ENCODE measurements around the gene ASL. TPM values are rescaled to one million over a fixed set of nuclear protein-coding genes. Genes with fewer than 3 reads are reported as not detected.

ASL gene
- total and polyA plus RNA-seq, 9 of the 15 experiments (the other 6 are each of a cell fraction or from before 2014, with no cell fraction given): 2.6 to 67.0 (median 33.3) TPM

- TF ChIP-seq REST (IDR thresholded peaks at IDR 0.05; ENCODE audit: borderline replicate concordance) (no peak), REST (CRISPR knock-in tag; IDR thresholded peaks at IDR 0.05; ENCODE audit: low read depth) (no peak), ZNF324 (CRISPR knock-in tag; IDR thresholded peaks at IDR 0.05) (no peak), ZNF583 (CRISPR knock-in tag; IDR thresholded peaks at IDR 0.05) (no peak), LEF1 (IDR thresholded peaks at IDR 0.05) (peak; percentile 78), ZNF696 (CRISPR knock-in tag; conservative IDR thresholded peaks at IDR 0.05) (no peak), ZBED1 (IDR thresholded peaks at IDR 0.05) (no peak), NFE2 (IDR thresholded peaks at IDR 0.05; ENCODE audit: low read depth) (no peak), TARDBP (IDR thresholded peaks at IDR 0.05) (no peak), ZNF140 (CRISPR knock-in tag; IDR thresholded peaks at IDR 0.05) (no peak), RNF2 (IDR thresholded peaks at IDR 0.05) (no peak), PTBP1 (IDR thresholded peaks at IDR 0.05; ENCODE audit: low read depth, low read length) (0 out of 2 replicates have a peak, but pooled peaks have one; percentile 53), TBP (optimal IDR thresholded peaks at IDR 0.05; ENCODE audit: low read depth, low read length) (no peak), ZNF785 (CRISPR knock-in tag; IDR thresholded peaks at IDR 0.05) (no peak), ZNF224 (CRISPR knock-in tag; IDR thresholded peaks at IDR 0.05) (no peak), MTA2 (IDR thresholded peaks at IDR 0.05; ENCODE audit: low read depth) (peak; percentile 30; the same call in 1 of the 2 replicates)
- TF ChIP-seq, protein P1, sequence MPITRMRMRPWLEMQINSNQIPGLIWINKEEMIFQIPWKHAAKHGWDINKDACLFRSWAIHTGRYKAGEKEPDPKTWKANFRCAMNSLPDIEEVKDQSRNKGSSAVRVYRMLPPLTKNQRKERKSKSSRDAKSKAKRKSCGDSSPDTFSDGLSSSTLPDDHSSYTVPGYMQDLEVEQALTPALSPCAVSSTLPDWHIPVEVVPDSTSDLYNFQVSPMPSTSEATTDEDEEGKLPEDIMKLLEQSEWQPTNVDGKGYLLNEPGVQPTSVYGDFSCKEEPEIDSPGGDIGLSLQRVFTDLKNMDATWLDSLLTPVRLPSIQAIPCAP (CRISPR knock-in tag; IDR thresholded peaks at IDR 0.05; ENCODE audit: borderline replicate concordance): no peak
- TF ChIP-seq, protein P2, sequence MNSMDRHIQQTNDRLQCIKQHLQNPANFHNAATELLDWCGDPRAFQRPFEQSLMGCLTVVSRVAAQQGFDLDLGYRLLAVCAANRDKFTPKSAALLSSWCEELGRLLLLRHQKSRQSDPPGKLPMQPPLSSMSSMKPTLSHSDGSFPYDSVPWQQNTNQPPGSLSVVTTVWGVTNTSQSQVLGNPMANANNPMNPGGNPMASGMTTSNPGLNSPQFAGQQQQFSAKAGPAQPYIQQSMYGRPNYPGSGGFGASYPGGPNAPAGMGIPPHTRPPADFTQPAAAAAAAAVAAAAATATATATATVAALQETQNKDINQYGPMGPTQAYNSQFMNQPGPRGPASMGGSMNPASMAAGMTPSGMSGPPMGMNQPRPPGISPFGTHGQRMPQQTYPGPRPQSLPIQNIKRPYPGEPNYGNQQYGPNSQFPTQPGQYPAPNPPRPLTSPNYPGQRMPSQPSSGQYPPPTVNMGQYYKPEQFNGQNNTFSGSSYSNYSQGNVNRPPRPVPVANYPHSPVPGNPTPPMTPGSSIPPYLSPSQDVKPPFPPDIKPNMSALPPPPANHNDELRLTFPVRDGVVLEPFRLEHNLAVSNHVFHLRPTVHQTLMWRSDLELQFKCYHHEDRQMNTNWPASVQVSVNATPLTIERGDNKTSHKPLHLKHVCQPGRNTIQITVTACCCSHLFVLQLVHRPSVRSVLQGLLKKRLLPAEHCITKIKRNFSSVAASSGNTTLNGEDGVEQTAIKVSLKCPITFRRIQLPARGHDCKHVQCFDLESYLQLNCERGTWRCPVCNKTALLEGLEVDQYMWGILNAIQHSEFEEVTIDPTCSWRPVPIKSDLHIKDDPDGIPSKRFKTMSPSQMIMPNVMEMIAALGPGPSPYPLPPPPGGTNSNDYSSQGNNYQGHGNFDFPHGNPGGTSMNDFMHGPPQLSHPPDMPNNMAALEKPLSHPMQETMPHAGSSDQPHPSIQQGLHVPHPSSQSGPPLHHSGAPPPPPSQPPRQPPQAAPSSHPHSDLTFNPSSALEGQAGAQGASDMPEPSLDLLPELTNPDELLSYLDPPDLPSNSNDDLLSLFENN (IDR thresholded peaks at IDR 0.05; ENCODE audit: low read depth in 2 of 2, low read length in 2 of 2): no peak
Observed at GRCh38 chr7:66099551-66100407, 24.2 kb downstream of the ASL start (continued).

Data from K562 (cell line).